DND-41 (cell line): ENCODE results near the gene TGM4.

Source experiments
- ATAC-seq: fragments of 200-7000 bp; cut with Tn5 transposase; 3 replicates; pipeline ENCODE4 v1.9.1; 2021; ENCODE audit warnings: low read depth; ENCODE audit not compliant: insufficient read depth
- DNase-seq: peaks from one replicate; pipeline ENCODE4 v3.0.0-alpha.2; 2020
- H2AFZ ChIP-seq: 2 replicates; pipeline ENCODE4 v1.6.0; 2012; ENCODE audit warnings: low read depth, low read length
- H3K27ac ChIP-seq: 2 replicates; pipeline ENCODE4 v1.5.1; 2012; ENCODE audit warnings: low read length, inconsistent platforms
- H3K27me3 ChIP-seq: fragments of 200-600 bp; sonication (generic); 2 replicates; pipeline ENCODE4 v1.6.0; 2012; ENCODE audit warnings: low read length, mild to moderate bottlenecking, inconsistent platforms; ENCODE audit not compliant: insufficient read depth, poor library complexity
- H3K36me3 ChIP-seq: 2 replicates; pipeline ENCODE4 v1.5.1; 2012; ENCODE audit warnings: low read length, inconsistent platforms; ENCODE audit not compliant: insufficient read depth
- H3K4me1 ChIP-seq: 2 replicates; pipeline ENCODE4 v1.5.1; 2012; ENCODE audit warnings: mild to moderate bottlenecking, low read length; ENCODE audit not compliant: insufficient read depth
- H3K4me2 ChIP-seq: 2 replicates; pipeline ENCODE4 v1.6.0; 2012; ENCODE audit warnings: mild to moderate bottlenecking, moderate library complexity, low read length, inconsistent platforms; ENCODE audit not compliant: insufficient read depth
- H3K4me3 ChIP-seq, 2 experiments: fragments of 200-600 bp in 1 of 2; shearing (Covaris generic) in 1 of 2; 2 replicates each; pipeline ENCODE4 v1.5.1; 2012 to 2016; ENCODE audit warnings: inconsistent platforms in 2 of 2, low read length in 2 of 2, mild to moderate bottlenecking in 2 of 2, low read depth in 1 of 2, moderate library complexity in 1 of 2
- H3K79me2 ChIP-seq: 2 replicates; pipeline ENCODE4 v1.6.0; 2012; ENCODE audit warnings: low read length, inconsistent platforms; ENCODE audit not compliant: insufficient read depth
- H3K9ac ChIP-seq: 2 replicates; pipeline ENCODE4 v1.6.0; 2012; ENCODE audit warnings: low read depth, mild to moderate bottlenecking, inconsistent platforms, low read length, moderate library complexity
- H3K9me3 ChIP-seq: 2 replicates; pipeline ENCODE4 v1.5.1; 2012; ENCODE audit warnings: low read length, moderate library complexity, mild to moderate bottlenecking, inconsistent platforms; ENCODE audit not compliant: insufficient read depth, severe bottlenecking
- H4K20me1 ChIP-seq: 2 replicates; pipeline ENCODE4 v1.6.0; 2012; ENCODE audit warnings: low read length; ENCODE audit not compliant: insufficient read depth
- CTCF ChIP-seq: IDR thresholded peaks from 2 replicates; pipeline ENCODE4 v1.5.1; 2012; ENCODE audit warnings: borderline replicate concordance, low read length, moderate library complexity, mild to moderate bottlenecking; ENCODE audit not compliant: poor library complexity, severe bottlenecking; ENCODE audit errors: extremely low read depth
- EZH2 ChIP-seq: IDR thresholded peaks from 3 replicates; pipeline ENCODE4 v1.6.1; 2012; ENCODE audit warnings: borderline replicate concordance, low read depth, mild to moderate bottlenecking, moderate library complexity, low read length, inconsistent platforms; ENCODE audit not compliant: severe bottlenecking

The TGM4 gene

GRCh38 chr3:44907612-44908011 is 33.2 kb downstream of the TGM4 start:
- Histone ChIP-seq H3K4me1 (no peaks in the 10 kb centered on the region), H3K27me3 (no peaks in the 10 kb centered on the region), H2AFZ (no peak overlapping the region), H3K9ac (no peak overlapping the region), H3K27ac (no peak overlapping the region), H3K4me3 (no peak overlapping the region), H4K20me1 (no peaks in the 10 kb centered on the region), H3K79me2 (no peaks in the 10 kb centered on the region), H3K9me3 (no peaks in the 10 kb centered on the region), H3K36me3 (no peaks in the 10 kb centered on the region), H3K4me2 (no peak overlapping the region)
- TF ChIP-seq CTCF (no peak), EZH2 (no peak)
- DNase-seq: no peak
- ATAC-seq: no peak

DNA sequence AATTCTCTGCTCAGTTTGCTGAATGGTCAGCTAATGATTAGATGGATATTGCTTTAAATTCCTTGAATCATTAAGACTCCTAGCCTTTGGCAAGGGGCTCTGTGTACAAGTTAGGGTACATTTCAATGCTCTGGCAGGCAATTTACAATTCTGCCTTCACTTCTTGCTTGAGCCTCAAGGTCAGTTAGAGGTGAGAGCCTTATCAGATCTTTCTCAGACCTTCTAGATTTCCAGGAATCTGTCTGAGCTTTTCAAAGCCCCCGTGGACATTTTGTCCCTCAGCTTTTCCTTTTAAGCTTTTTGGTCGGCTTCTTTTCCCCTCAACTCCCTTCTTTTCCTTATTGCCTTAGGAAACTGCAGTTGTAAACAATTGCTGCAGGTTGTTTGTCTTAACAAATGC is 34.7 kb downstream of the TGM4 start:
- ATAC-seq (no peak), DNase-seq (no peak)
- no peak overlapping the region for H3K4me2 ChIP-seq
- H3K79me2 ChIP-seq: no peaks in the 10 kb centered on the region
- H3K9me3 ChIP-seq: no peaks in the 10 kb centered on the region
- no peaks in the 10 kb centered on the region for H3K36me3 ChIP-seq
- no peaks in the 10 kb centered on the region for H4K20me1 ChIP-seq
- H3K4me3 ChIP-seq: no peak overlapping the region
- H3K9ac ChIP-seq: no peak overlapping the region
- no peak overlapping the region for H2AFZ ChIP-seq
- no peaks in the 10 kb centered on the region for H3K4me1 ChIP-seq
- no peak overlapping the region for H3K27ac ChIP-seq
- TF ChIP-seq CTCF: no peak
- H3K27me3 ChIP-seq: no peaks in the 10 kb centered on the region

DNA sequence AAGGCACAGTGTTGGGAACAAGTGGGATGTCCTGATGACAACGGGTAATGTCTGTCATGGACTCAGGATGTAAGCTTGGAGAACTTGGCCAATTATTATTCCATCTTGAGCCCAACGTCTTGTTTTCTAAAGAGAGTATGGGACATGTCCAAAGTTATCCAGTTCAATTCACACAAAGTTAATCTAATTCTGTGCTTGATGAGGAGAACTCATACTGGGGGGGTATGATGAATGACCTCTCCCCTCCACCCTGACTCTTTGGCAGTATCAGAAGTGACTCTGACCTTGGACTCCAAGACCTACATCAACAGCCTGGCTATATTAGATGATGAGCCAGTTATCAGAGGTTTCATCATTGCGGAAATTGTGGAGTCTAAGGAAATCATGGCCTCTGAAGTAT is 36.3 kb downstream of the TGM4 start:
- ATAC-seq: no peak
- no peaks in the 10 kb centered on the region for H3K79me2 ChIP-seq

More for the DNA sequence above, 36.3 kb downstream of the TGM4 start:
- Histone ChIP-seq H4K20me1 (no peaks in the 10 kb centered on the region), H3K27ac (no peak overlapping the region), H3K4me3 (no peak overlapping the region), H3K27me3 (no peaks in the 10 kb centered on the region), H3K9me3 (no peaks in the 10 kb centered on the region), H3K4me1 (no peaks in the 10 kb centered on the region), H3K9ac (no peak overlapping the region), H3K36me3 (no peaks in the 10 kb centered on the region), H2AFZ (no peak overlapping the region), H3K4me2 (no peak overlapping the region)
- TF ChIP-seq EZH2 (no peak), CTCF (no peak)
- no peak for DNase-seq
